Trophoblast cell (in vitro differentiated cells and primary cell): ENCODE data around the gene SNURF.
"Not testable (repeated sequence)": the region's sequence is repeated elsewhere in the genome, so short reads cannot be mapped to it uniquely, and the experiment has no call there.

Experiments
- DNase-seq, 2 donors: peaks; one replicate each; pipeline ENCODE4 v3.0.0-alpha.2; 2016
- H2AFZ ChIP-seq: 2 replicates; pipeline ENCODE4 v1.6.1; 2013; ENCODE audit warnings: low read length, moderate library complexity, mild to moderate bottlenecking; ENCODE audit not compliant: insufficient read depth, poor library complexity
- H2AK5ac ChIP-seq: 2 replicates; pipeline ENCODE4 v1.6.1; 2013; ENCODE audit warnings: mild to moderate bottlenecking, low read length
- H2BK120ac ChIP-seq: 2 replicates; pipeline ENCODE4 v1.6.1; 2013; ENCODE audit warnings: low read length, mild to moderate bottlenecking, moderate library complexity; ENCODE audit not compliant: insufficient read depth, poor library complexity
- H2BK12ac ChIP-seq: 2 replicates; pipeline ENCODE4 v1.6.1; 2013; ENCODE audit warnings: mild to moderate bottlenecking, low read length, moderate library complexity
- H2BK5ac ChIP-seq: 2 replicates; pipeline ENCODE4 v1.6.1; 2013; ENCODE audit warnings: low read length, low read depth, moderate library complexity, mild to moderate bottlenecking; ENCODE audit not compliant: poor library complexity
- H3K14ac ChIP-seq: 2 replicates; pipeline ENCODE4 v1.6.1; 2013; ENCODE audit warnings: mild to moderate bottlenecking, low read length
- H3K18ac ChIP-seq: 2 replicates; pipeline ENCODE4 v1.6.1; 2013; ENCODE audit warnings: mild to moderate bottlenecking, low read length
- H3K23ac ChIP-seq: 2 replicates; pipeline ENCODE4 v1.6.1; 2013; ENCODE audit warnings: low read length
- H3K27ac ChIP-seq: 2 replicates; pipeline ENCODE4 v1.5.1; 2013; ENCODE audit warnings: low read depth, mild to moderate bottlenecking, inconsistent platforms, low read length, moderate library complexity
- H3K27me3 ChIP-seq: 2 replicates; pipeline ENCODE4 v1.6.1; 2013; ENCODE audit warnings: inconsistent platforms, mild to moderate bottlenecking, low read length, moderate library complexity; ENCODE audit not compliant: insufficient read depth
- H3K36me3 ChIP-seq, 2 experiments: 1 replicate in 1 of 2; 2 replicates in 1 of 2; pipeline ENCODE4 v1.6.1; 2013; ENCODE audit warnings: low read length in 2 of 2, mild to moderate bottlenecking in 2 of 2, moderate library complexity in 1 of 2; ENCODE audit not compliant: insufficient read depth in 2 of 2, control insufficient read depth in 1 of 2
- H3K4ac ChIP-seq: 2 replicates; pipeline ENCODE4 v1.6.1; 2013; ENCODE audit warnings: low read depth, mild to moderate bottlenecking, low read length, moderate library complexity
- H3K4me1 ChIP-seq, 2 experiments: 1 replicate in 1 of 2; 2 replicates in 1 of 2; pipeline ENCODE4 v1.6.1; 2013; ENCODE audit warnings: low read length in 2 of 2, mild to moderate bottlenecking in 2 of 2, moderate library complexity in 1 of 2; ENCODE audit not compliant: insufficient read depth in 2 of 2, control insufficient read depth in 1 of 2
- H3K4me2 ChIP-seq: 2 replicates; pipeline ENCODE4 v1.6.1; 2013; ENCODE audit warnings: inconsistent platforms, mild to moderate bottlenecking, low read length, moderate library complexity
- H3K4me3 ChIP-seq: 2 replicates; pipeline ENCODE4 v1.5.1; 2013; ENCODE audit warnings: mild to moderate bottlenecking, low read depth, low read length, inconsistent platforms
- H3K79me1 ChIP-seq: one replicate; pipeline ENCODE4 v1.6.1; 2013; ENCODE audit warnings: low read length
- H3K79me2 ChIP-seq: 2 replicates; pipeline ENCODE4 v1.6.1; 2013; ENCODE audit warnings: low read length, mild to moderate bottlenecking; ENCODE audit not compliant: control insufficient read depth, insufficient read depth, poor library complexity
- H3K9ac ChIP-seq: 2 replicates; pipeline ENCODE4 v1.6.1; 2013; ENCODE audit warnings: mild to moderate bottlenecking, low read length
- H3K9me3 ChIP-seq: 2 replicates; pipeline ENCODE4 v1.6.1; 2013; ENCODE audit warnings: low read depth, mild to moderate bottlenecking, control low read depth, inconsistent platforms, low read length; ENCODE audit not compliant: insufficient read depth
- H4K12ac ChIP-seq: 2 replicates; pipeline ENCODE4 v1.6.1; 2013; ENCODE audit warnings: low read depth, mild to moderate bottlenecking, low read length, moderate library complexity
- H4K8ac ChIP-seq: 2 replicates; pipeline ENCODE4 v1.6.1; 2013; ENCODE audit warnings: low read depth, mild to moderate bottlenecking, low read length, moderate library complexity
- H4K91ac ChIP-seq: one replicate; pipeline ENCODE4 v1.6.1; 2013; ENCODE audit warnings: low read depth, mild to moderate bottlenecking, low read length, moderate library complexity
- WGBS: extraction: QIAGEN DNeasy Blood & Tissue Kit; methylation state at CpG from one replicate; pipeline ENCODE4 v1.1.7; 2013; ENCODE audit warnings: missing lambda C conversion rate; ENCODE audit not compliant: insufficient read length, insufficient coverage; ENCODE audit errors: extremely low coverage; 5-methylcytosine and 5-hydroxymethylcytosine counted together

Gene SNURF

GRCh38 chr15:24966364-24967103 is 11.7 kb downstream of the SNURF start:
- Histone ChIP-seq H3K14ac (no peak overlapping the region), H3K27ac (no peak overlapping the region), H3K18ac (no peak overlapping the region), H3K4ac (no peak overlapping the region), H2BK120ac (no peak overlapping the region), H2BK5ac (no peak overlapping the region), H3K9ac (no peak overlapping the region), H2AK5ac (no peak overlapping the region), H3K36me3 (peaks cover 15 to 26% of the 10 kb centered on the region in 2 experiments), H3K79me1 (no peaks in the 10 kb centered on the region), H4K8ac (no peak overlapping the region), H4K91ac (no peak overlapping the region), H3K9me3 (no peaks in the 10 kb centered on the region), H3K23ac (no peak overlapping the region), H2BK12ac (no peak overlapping the region), H2AFZ (no peak overlapping the region), H3K27me3 (no peaks in the 10 kb centered on the region), H4K12ac (no peak overlapping the region), H3K4me1 (no peaks in the 10 kb centered on the region), H3K4me3 (no peak overlapping the region), H3K79me2 (no peaks in the 10 kb centered on the region), H3K4me2 (no peak overlapping the region)
- no CpG with 5 or more reads among the region's 4 CpGs for whole genome bisulfite sequencing
- no peak for DNase-seq

GRCh38 chr15:24971052-24971451 is 16.3 kb downstream of the SNURF start:
- Histone ChIP-seq H3K27me3 (no peaks in the 10 kb centered on the region), H3K9me3 (peaks cover 2% of the 10 kb centered on the region), H3K18ac (no peak overlapping the region), H3K4ac (no peak overlapping the region), H3K14ac (no peak overlapping the region), H3K4me1 (no peaks in the 10 kb centered on the region), H2BK120ac (no peak overlapping the region), H3K79me2 (no peaks in the 10 kb centered on the region), H3K36me3 (peaks cover 21 to 29% of the 10 kb centered on the region in 2 experiments), H3K23ac (no peak overlapping the region), H3K9ac (no peak overlapping the region), H4K8ac (no peak overlapping the region), H2BK12ac (no peak overlapping the region), H3K79me1 (no peaks in the 10 kb centered on the region), H4K12ac (no peak overlapping the region), H3K4me2 (no peak overlapping the region), H2AK5ac (no peak overlapping the region), H2BK5ac (no peak overlapping the region), H3K4me3 (no peak overlapping the region), H3K27ac (no peak overlapping the region), H4K91ac (no peak overlapping the region), H2AFZ (no peak overlapping the region)
- no CpG with 5 or more reads among the region's 3 CpGs for WGBS
- DNase-seq, result no peak

- Histone ChIP-seq H2BK12ac (no peak overlapping the region), H2AK5ac (no peak overlapping the region), H3K18ac (no peak overlapping the region), H3K27me3 (no peaks in the 10 kb centered on the region), H3K9me3 (peaks cover 2% of the 10 kb centered on the region), H4K8ac (no peak overlapping the region), H3K79me2 (no peaks in the 10 kb centered on the region), H3K4me1 (no peaks in the 10 kb centered on the region), H4K12ac (no peak overlapping the region), H3K23ac (no peak overlapping the region), H3K79me1 (no peaks in the 10 kb centered on the region), H3K4me3 (no peak overlapping the region), H2AFZ (no peak overlapping the region), H3K14ac (no peak overlapping the region), H2BK5ac (no peak overlapping the region), H4K91ac (no peak overlapping the region), H2BK120ac (no peak overlapping the region), H3K27ac (no peak overlapping the region), H3K4me2 (no peak overlapping the region), H3K4ac (no peak overlapping the region), H3K9ac (no peak overlapping the region), H3K36me3 (peaks cover 24 to 30% of the 10 kb centered on the region in 2 experiments)
- DNase-seq, result no peak
- no CpG with 5 or more reads among the region's 8 CpGs for WGBS
These were observed 17.0 kb downstream of the SNURF start for GRCh38 chr15:24971772-24972171.

- not testable (repeated sequence) for DNase-seq, H2BK5ac ChIP-seq, H3K79me1 ChIP-seq, H2AK5ac ChIP-seq, H3K4me1 ChIP-seq, H2AFZ ChIP-seq, H3K27ac ChIP-seq, H4K8ac ChIP-seq, H3K9me3 ChIP-seq, H3K27me3 ChIP-seq, H3K4ac ChIP-seq, H3K9ac ChIP-seq, H3K4me3 ChIP-seq, H4K12ac ChIP-seq, H3K4me2 ChIP-seq, H3K23ac ChIP-seq, H2BK12ac ChIP-seq, H3K79me2 ChIP-seq, H4K91ac ChIP-seq, H3K18ac ChIP-seq, H2BK120ac ChIP-seq, H3K14ac ChIP-seq
- WGBS, result no CpG with 5 or more reads among the region's 5 CpGs
- H3K36me3 ChIP-seq, result peaks cover 28 to 35% of the 10 kb centered on the region in 2 experiments
These were observed 17.9 kb downstream of the SNURF start for GRCh38 chr15:24972707-24973106.
